MM.1S (cell line): Measurements from ENCODE around the gene CLDN17.

ENCODE experiments used
- DNase-seq: peaks from one replicate; pipeline ENCODE4 v3.0.0-alpha.2; 2015
- H2AFZ ChIP-seq: fragments of 300-600 bp; sonication (generic); 2 replicates; pipeline ENCODE4 v1.6.0; 2016; ENCODE audit warnings: antibody characterized with exemption, low read length
- H3F3A ChIP-seq: fragments of 300-600 bp; sonication (generic); 2 replicates; pipeline ENCODE4 v1.6.1; 2016; ENCODE audit warnings: mild to moderate bottlenecking, antibody characterized with exemption, low read length, moderate library complexity, mixed read lengths; ENCODE audit not compliant: insufficient read depth
- H3K27ac ChIP-seq: fragments of 300-600 bp; sonication (generic); 2 replicates; pipeline ENCODE4 v1.5.1; 2016; ENCODE audit warnings: mild to moderate bottlenecking, low read length
- H3K27me3 ChIP-seq: fragments of 300-600 bp; sonication (generic); replicated peaks from 2 replicates; pipeline ENCODE4 v1.6.0; 2016; ENCODE audit warnings: low read length; ENCODE audit not compliant: insufficient read depth
- H3K36me3 ChIP-seq: fragments of 300-600 bp; sonication (generic); replicated peaks from 2 replicates; pipeline ENCODE4 v1.6.1; 2016; ENCODE audit warnings: mild to moderate bottlenecking, low read length, mixed read lengths; ENCODE audit not compliant: insufficient read depth
- H3K4me1 ChIP-seq: fragments of 300-600 bp; sonication (generic); 2 replicates; pipeline ENCODE4 v1.6.1; 2016; ENCODE audit warnings: low read length, mixed read lengths
- H3K4me2 ChIP-seq: fragments of 300-600 bp; sonication (generic); 2 replicates; pipeline ENCODE4 v1.6.0; 2016; ENCODE audit warnings: low read depth, low read length
- H3K4me3 ChIP-seq: fragments of 300-600 bp; sonication (generic); 2 replicates; pipeline ENCODE4 v1.5.1; 2016; ENCODE audit warnings: low read length, mixed read lengths
- H3K79me2 ChIP-seq: fragments of 300-600 bp; sonication (generic); 2 replicates; pipeline ENCODE4 v1.6.1; 2016; ENCODE audit warnings: mixed run types, low read length, mixed read lengths
- H3K9ac ChIP-seq: fragments of 300-600 bp; sonication (generic); 2 replicates; pipeline ENCODE4 v1.6.1; 2016; ENCODE audit warnings: low read length, mixed read lengths
- H3K9me2 ChIP-seq: fragments of 300-600 bp; sonication (generic); replicated peaks from 2 replicates; pipeline ENCODE4 v1.6.1; 2016; ENCODE audit warnings: mild to moderate bottlenecking, low read length, mixed read lengths; ENCODE audit not compliant: insufficient read depth
- H3K9me3 ChIP-seq: fragments of 300-600 bp; sonication (generic); replicated peaks from 2 replicates; pipeline ENCODE4 v1.6.1; 2016; ENCODE audit warnings: mild to moderate bottlenecking, low read length, mixed read lengths; ENCODE audit not compliant: insufficient read depth
- H4K20me1 ChIP-seq: fragments of 300-600 bp; sonication (generic); 2 replicates; pipeline ENCODE4 v1.6.1; 2016; ENCODE audit warnings: mild to moderate bottlenecking, low read length, moderate library complexity, mixed read lengths; ENCODE audit not compliant: insufficient read depth
- EZH2 ChIP-seq: fragments of 300-600 bp; sonication (generic); optimal IDR thresholded peaks from 2 replicates; pipeline ENCODE3; 2017; ENCODE audit warnings: low read depth, mild to moderate bottlenecking, antibody characterized with exemption, low read length, mixed read lengths
- EZH2phosphoT487 ChIP-seq: fragments of 300-600 bp; sonication (generic); IDR thresholded peaks from 2 replicates; pipeline ENCODE4 v1.6.1; 2018; ENCODE audit warnings: antibody characterized with exemption, low read length
- TF ChIP-seq, protein P1 (sequence below): fragments of 300-600 bp; sonication (generic); IDR thresholded peaks from 2 replicates; pipeline ENCODE4 v1.5.1; 2016; ENCODE audit warnings: antibody characterized with exemption, low read length, mixed read lengths

The CLDN17 gene

DNA sequence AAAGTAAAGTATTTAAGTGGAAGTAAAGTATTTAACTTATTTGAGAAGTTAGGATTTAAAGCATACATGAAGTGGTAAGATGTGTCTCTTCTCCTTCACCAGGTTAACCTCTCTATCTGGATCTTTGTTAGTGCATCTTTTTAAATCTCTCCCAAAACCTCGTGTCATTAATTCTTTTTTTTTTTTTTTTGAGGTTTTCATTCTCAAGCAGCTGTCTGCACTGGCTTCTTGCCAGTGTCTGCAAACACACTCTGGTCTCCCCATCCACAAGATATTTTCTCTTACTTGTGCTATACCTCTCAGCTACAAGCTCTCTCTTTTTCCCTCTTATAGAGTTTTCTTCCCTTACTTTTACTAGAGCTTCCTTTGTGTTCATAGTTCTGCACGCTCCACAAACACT is 49.0 kb downstream of the CLDN17 start:
- H3F3A ChIP-seq: no peaks in the 10 kb centered on the region

DNA sequence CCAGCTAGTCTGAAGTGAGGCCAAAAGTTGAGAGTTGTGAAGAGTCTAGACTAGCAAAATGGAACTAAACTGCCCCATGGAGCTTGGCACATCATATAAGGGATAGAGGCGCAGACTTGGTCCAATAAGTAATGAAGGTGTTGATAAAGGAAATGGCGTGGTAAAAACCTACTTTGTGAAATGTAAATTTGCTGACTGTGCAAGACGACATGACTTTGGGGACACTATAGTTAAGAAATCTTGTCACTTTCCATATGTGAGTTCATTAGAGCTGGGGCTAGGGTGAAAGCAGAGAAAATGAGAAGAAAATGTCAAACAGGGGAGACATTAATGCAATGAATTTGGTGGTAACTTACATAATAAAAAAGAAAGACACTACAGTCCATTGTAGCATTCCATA is 50.1 kb downstream of the CLDN17 start:
- DNase-seq: no peak
- H3K36me3 ChIP-seq: no peaks in the 10 kb centered on the region
- H3K27me3 ChIP-seq: no peaks in the 10 kb centered on the region
- H3K4me1 ChIP-seq: no peaks in the 10 kb centered on the region
- no peak overlapping the region for H3K4me2 ChIP-seq
- H3K9ac ChIP-seq: no peak overlapping the region
- no peak for TF ChIP-seq EZH2
- TF ChIP-seq EZH2phosphoT487: no peak
- TF ChIP-seq, protein P1, sequence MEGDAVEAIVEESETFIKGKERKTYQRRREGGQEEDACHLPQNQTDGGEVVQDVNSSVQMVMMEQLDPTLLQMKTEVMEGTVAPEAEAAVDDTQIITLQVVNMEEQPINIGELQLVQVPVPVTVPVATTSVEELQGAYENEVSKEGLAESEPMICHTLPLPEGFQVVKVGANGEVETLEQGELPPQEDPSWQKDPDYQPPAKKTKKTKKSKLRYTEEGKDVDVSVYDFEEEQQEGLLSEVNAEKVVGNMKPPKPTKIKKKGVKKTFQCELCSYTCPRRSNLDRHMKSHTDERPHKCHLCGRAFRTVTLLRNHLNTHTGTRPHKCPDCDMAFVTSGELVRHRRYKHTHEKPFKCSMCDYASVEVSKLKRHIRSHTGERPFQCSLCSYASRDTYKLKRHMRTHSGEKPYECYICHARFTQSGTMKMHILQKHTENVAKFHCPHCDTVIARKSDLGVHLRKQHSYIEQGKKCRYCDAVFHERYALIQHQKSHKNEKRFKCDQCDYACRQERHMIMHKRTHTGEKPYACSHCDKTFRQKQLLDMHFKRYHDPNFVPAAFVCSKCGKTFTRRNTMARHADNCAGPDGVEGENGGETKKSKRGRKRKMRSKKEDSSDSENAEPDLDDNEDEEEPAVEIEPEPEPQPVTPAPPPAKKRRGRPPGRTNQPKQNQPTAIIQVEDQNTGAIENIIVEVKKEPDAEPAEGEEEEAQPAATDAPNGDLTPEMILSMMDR: no peak
- no peaks in the 10 kb centered on the region for H3K9me3 ChIP-seq
- H3K27ac ChIP-seq: no peak overlapping the region
- H2AFZ ChIP-seq: no peak overlapping the region
- H3K9me2 ChIP-seq: no peaks in the 10 kb centered on the region
- H3K79me2 ChIP-seq: no peaks in the 10 kb centered on the region
- no peaks in the 10 kb centered on the region for H3F3A ChIP-seq
- H4K20me1 ChIP-seq: no peaks in the 10 kb centered on the region
- H3K4me3 ChIP-seq: no peak overlapping the region

More for the DNA sequence above, 49.0 kb downstream of the CLDN17 start:
- no peak overlapping the region for H3K4me2 ChIP-seq
- no peak overlapping the region for H3K27ac ChIP-seq
- no peaks in the 10 kb centered on the region for H3K4me1 ChIP-seq
- H3K9me2 ChIP-seq: no peaks in the 10 kb centered on the region
- H4K20me1 ChIP-seq: no peaks in the 10 kb centered on the region
- no peak overlapping the region for H3K9ac ChIP-seq
- no peaks in the 10 kb centered on the region for H3K36me3 ChIP-seq
- no peaks in the 10 kb centered on the region for H3K9me3 ChIP-seq
- H2AFZ ChIP-seq: no peak overlapping the region
- DNase-seq: no peak
- H3K27me3 ChIP-seq: no peaks in the 10 kb centered on the region
- H3K4me3 ChIP-seq: no peak overlapping the region
- no peak for TF ChIP-seq EZH2
- TF ChIP-seq, protein P1: no peak
- no peak for TF ChIP-seq EZH2phosphoT487
- H3K79me2 ChIP-seq: no peaks in the 10 kb centered on the region
